OCI-LY3 (cell line): ENCODE results near the gene TLR7.

Source experiments
- H2AFZ ChIP-seq: fragments of 200-600, 300-600 bp; shearing (Covaris generic); 2 replicates; pipeline ENCODE4 v1.6.0; 2014; ENCODE audit warnings: antibody characterized with exemption, low read depth, low read length
- H3K27ac ChIP-seq: fragments of 200-600, 300-600 bp; sonication (generic); 2 replicates; pipeline ENCODE4 v1.5.1; 2014; ENCODE audit warnings: mild to moderate bottlenecking, low read length, moderate library complexity, mixed read lengths
- H3K27me3 ChIP-seq: fragments of 200-600, 300-600 bp; sonication (generic); 2 replicates; pipeline ENCODE4 v1.6.1; 2014; ENCODE audit warnings: low read depth, low read length, mixed read lengths
- H3K36me3 ChIP-seq: fragments of 200-600, 300-600 bp; sonication (generic); replicated peaks from 2 replicates; pipeline ENCODE3; 2014; ENCODE audit warnings: low read depth, low read length, mixed read lengths
- H3K4me1 ChIP-seq: fragments of 300-600, 200-600 bp; sonication (generic); 2 replicates; pipeline ENCODE4 v1.6.1; 2014; ENCODE audit warnings: low read length, mixed read lengths
- H3K4me2 ChIP-seq: fragments of 200-600, 300-600 bp; sonication (generic); 2 replicates; pipeline ENCODE4 v1.6.1; 2014; ENCODE audit warnings: low read length, mixed read lengths
- H3K4me3 ChIP-seq: fragments of 300-600, 200-600 bp; sonication (generic); 2 replicates; pipeline ENCODE4 v1.5.1; 2014; ENCODE audit warnings: antibody characterized with exemption, mild to moderate bottlenecking, low read length, moderate library complexity
- H3K79me2 ChIP-seq: fragments of 300-600, 200-600 bp; shearing (Covaris generic); 2 replicates; pipeline ENCODE4 v1.6.1; 2014; ENCODE audit warnings: mild to moderate bottlenecking, low read length, mixed read lengths
- H3K9ac ChIP-seq: fragments of 300-600, 200-600 bp; shearing (Covaris generic); 2 replicates; pipeline ENCODE4 v1.6.0; 2014; ENCODE audit warnings: mild to moderate bottlenecking, low read length, moderate library complexity
- H3K9me3 ChIP-seq: fragments of 200-600, 300-600 bp; shearing (Covaris generic); 2 replicates; pipeline ENCODE4 v1.6.1; 2014; ENCODE audit warnings: low read length, mixed read lengths; ENCODE audit not compliant: insufficient read depth
- H4K20me1 ChIP-seq: fragments of 200-600, 300-600 bp; sonication (generic); 2 replicates; pipeline ENCODE4 v1.6.1; 2016; ENCODE audit warnings: low read length, mixed read lengths; ENCODE audit not compliant: insufficient read depth
- EZH2phosphoT487 ChIP-seq: fragments of 200-600 bp; shearing (Covaris generic); IDR thresholded peaks from 2 replicates; pipeline ENCODE4 v1.6.1; 2018; ENCODE audit warnings: antibody characterized with exemption, mixed run types, low read depth
- TF ChIP-seq, protein P1 (sequence below): fragments of 200-600, 300-600 bp; sonication (generic); IDR thresholded peaks from 2 replicates; pipeline ENCODE4 v1.5.1; 2014; ENCODE audit warnings: antibody characterized with exemption, low read length, low read depth

Gene TLR7

DNA sequence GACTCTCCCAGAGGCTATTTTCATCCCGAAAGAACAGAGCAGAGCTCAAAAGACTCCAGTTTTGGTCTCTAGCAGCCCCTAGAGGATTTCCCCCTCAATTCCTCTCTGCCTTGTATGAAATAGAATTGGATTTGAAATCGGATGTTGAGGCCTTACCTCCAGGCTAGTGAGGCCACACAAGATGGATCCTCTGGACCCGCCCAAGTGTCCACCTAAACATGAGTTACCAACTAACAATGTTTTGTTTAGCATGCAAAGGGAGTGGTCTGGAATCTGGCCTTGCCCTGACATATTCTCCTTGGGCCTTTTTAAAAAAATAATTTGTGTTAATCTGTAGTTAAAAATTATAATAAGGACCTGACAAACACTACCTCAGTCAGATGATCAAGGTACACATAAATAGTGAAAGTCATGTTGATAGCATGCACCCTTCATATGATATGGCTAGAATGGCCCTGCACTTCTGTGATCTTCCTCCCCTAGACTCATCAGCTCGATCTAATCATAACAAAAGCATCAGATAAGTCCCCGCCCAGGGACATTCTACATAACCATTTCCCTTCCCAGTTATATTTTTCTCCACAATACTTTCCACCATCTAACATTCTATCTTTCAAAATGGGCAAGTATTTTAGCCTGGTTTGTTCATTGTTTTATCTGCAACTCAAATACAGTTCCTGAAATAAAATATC, 46.1 kb downstream of the TLR7 start:
- no peaks in the 10 kb centered on the region for H3K4me1 ChIP-seq
- no peak overlapping the region for H2AFZ ChIP-seq
- no peak overlapping the region for H3K27ac ChIP-seq
- H3K4me2 ChIP-seq = no peak overlapping the region
- H3K9me3 ChIP-seq = no peaks in the 10 kb centered on the region
- no peaks in the 10 kb centered on the region for H3K27me3 ChIP-seq
- H4K20me1 ChIP-seq = no peaks in the 10 kb centered on the region
- H3K4me3 ChIP-seq = no peak overlapping the region
- no peaks in the 10 kb centered on the region for H3K79me2 ChIP-seq
- no peaks in the 10 kb centered on the region for H3K36me3 ChIP-seq
- H3K9ac ChIP-seq = no peak overlapping the region
- no peak for TF ChIP-seq EZH2phosphoT487
- TF ChIP-seq, protein P1, sequence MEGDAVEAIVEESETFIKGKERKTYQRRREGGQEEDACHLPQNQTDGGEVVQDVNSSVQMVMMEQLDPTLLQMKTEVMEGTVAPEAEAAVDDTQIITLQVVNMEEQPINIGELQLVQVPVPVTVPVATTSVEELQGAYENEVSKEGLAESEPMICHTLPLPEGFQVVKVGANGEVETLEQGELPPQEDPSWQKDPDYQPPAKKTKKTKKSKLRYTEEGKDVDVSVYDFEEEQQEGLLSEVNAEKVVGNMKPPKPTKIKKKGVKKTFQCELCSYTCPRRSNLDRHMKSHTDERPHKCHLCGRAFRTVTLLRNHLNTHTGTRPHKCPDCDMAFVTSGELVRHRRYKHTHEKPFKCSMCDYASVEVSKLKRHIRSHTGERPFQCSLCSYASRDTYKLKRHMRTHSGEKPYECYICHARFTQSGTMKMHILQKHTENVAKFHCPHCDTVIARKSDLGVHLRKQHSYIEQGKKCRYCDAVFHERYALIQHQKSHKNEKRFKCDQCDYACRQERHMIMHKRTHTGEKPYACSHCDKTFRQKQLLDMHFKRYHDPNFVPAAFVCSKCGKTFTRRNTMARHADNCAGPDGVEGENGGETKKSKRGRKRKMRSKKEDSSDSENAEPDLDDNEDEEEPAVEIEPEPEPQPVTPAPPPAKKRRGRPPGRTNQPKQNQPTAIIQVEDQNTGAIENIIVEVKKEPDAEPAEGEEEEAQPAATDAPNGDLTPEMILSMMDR = no peak

DNA sequence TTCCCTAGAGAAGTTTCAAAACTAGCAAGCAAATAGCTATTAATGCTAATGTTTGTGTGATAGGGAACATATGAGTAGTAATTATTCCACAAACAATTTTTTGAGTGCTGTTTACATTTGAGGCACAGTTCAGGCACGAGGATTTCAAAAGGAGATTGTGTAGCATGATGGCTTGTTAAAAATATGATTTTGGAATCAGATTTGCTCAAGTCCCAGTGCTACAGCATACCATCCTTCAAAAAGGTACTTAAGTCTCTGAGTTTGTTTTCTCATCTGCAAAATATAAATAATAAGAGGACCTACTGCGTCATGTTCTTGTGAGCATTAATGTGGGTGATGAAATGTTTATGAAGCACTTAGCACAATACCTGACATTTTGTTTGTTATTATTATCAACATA, 50.9 kb downstream of the TLR7 start:
- Histone ChIP-seq H3K4me1 (no peaks in the 10 kb centered on the region), H3K9me3 (no peaks in the 10 kb centered on the region), H3K79me2 (no peaks in the 10 kb centered on the region), H3K4me2 (no peak overlapping the region), H3K27ac (no peak overlapping the region), H4K20me1 (no peaks in the 10 kb centered on the region), H3K36me3 (no peaks in the 10 kb centered on the region), H2AFZ (no peak overlapping the region), H3K4me3 (no peak overlapping the region), H3K9ac (no peak overlapping the region), H3K27me3 (0 out of 2 replicates have a peak, but pooled peaks cover 5% of the 10 kb centered on the region)
- TF ChIP-seq, protein P1 = no peak
- TF ChIP-seq EZH2phosphoT487 = no peak

DNA sequence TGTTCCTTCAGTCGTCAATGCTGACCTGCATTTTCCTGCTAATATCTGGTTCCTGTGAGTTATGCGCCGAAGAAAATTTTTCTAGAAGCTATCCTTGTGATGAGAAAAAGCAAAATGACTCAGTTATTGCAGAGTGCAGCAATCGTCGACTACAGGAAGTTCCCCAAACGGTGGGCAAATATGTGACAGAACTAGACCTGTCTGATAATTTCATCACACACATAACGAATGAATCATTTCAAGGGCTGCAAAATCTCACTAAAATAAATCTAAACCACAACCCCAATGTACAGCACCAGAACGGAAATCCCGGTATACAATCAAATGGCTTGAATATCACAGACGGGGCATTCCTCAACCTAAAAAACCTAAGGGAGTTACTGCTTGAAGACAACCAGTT, 52.2 kb downstream of the TLR7 start:
- no peaks in the 10 kb centered on the region for H3K36me3 ChIP-seq
- H3K27ac ChIP-seq = no peak overlapping the region
- no peaks in the 10 kb centered on the region for H4K20me1 ChIP-seq
- H3K4me3 ChIP-seq = no peak overlapping the region
- 0 out of 2 replicates have a peak, but pooled peaks cover 5% of the 10 kb centered on the region for H3K27me3 ChIP-seq
- H3K4me2 ChIP-seq = no peak overlapping the region
- H3K9me3 ChIP-seq = no peaks in the 10 kb centered on the region
- H2AFZ ChIP-seq = no peak overlapping the region
- H3K4me1 ChIP-seq = no peaks in the 10 kb centered on the region
- no peak overlapping the region for H3K9ac ChIP-seq
- TF ChIP-seq, protein P1 = no peak
- no peak for TF ChIP-seq EZH2phosphoT487
- no peaks in the 10 kb centered on the region for H3K79me2 ChIP-seq

DNA sequence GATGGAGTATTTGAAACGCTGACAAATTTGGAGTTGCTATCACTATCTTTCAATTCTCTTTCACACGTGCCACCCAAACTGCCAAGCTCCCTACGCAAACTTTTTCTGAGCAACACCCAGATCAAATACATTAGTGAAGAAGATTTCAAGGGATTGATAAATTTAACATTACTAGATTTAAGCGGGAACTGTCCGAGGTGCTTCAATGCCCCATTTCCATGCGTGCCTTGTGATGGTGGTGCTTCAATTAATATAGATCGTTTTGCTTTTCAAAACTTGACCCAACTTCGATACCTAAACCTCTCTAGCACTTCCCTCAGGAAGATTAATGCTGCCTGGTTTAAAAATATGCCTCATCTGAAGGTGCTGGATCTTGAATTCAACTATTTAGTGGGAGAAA, 52.7 kb downstream of the TLR7 start:
- Histone ChIP-seq H3K9me3 (no peaks in the 10 kb centered on the region), H3K4me3 (no peak overlapping the region), H3K36me3 (no peaks in the 10 kb centered on the region), H3K4me1 (no peaks in the 10 kb centered on the region), H3K4me2 (no peak overlapping the region), H4K20me1 (no peaks in the 10 kb centered on the region), H2AFZ (no peak overlapping the region), H3K9ac (no peak overlapping the region), H3K79me2 (no peaks in the 10 kb centered on the region), H3K27me3 (0 out of 2 replicates have a peak, but pooled peaks cover 5% of the 10 kb centered on the region), H3K27ac (no peak overlapping the region)
- no peak for TF ChIP-seq EZH2phosphoT487
- TF ChIP-seq, protein P1 = no peak
